Neural progenitor cell (in vitro differentiated cells): Measurements from ENCODE around the gene KRTAP21-1. TPM values are rescaled to one million over a fixed set of nuclear protein-coding genes. Genes with fewer than 3 reads are reported as not detected.

Experiments
- DNase-seq: peaks from one replicate; pipeline ENCODE4 v3.0.0-alpha.2; 2016; ENCODE audit warnings: low spot score
- H2AFZ ChIP-seq: fragments of 200-600 bp; sonication (generic); replicated peaks from 2 replicates; pipeline ENCODE4 v1.6.1; 2016; ENCODE audit warnings: antibody characterized with exemption
- H3F3A ChIP-seq: fragments of 200-600 bp; sonication (generic); 2 replicates; pipeline ENCODE4 v1.6.1; 2016; ENCODE audit warnings: antibody characterized with exemption, low read depth
- H3K27ac ChIP-seq: fragments of 200-600 bp; sonication (generic); 2 replicates; pipeline ENCODE4 v1.5.1; 2016; ENCODE audit warnings: mild to moderate bottlenecking
- H3K27me3 ChIP-seq: fragments of 200-600 bp; sonication (generic); 2 replicates; pipeline ENCODE4 v1.6.1; 2016; ENCODE audit warnings: mild to moderate bottlenecking, moderate library complexity
- H3K36me3 ChIP-seq: fragments of 200-600 bp; sonication (generic); 2 replicates; pipeline ENCODE4 v1.5.1; 2016
- H3K4me1 ChIP-seq: fragments of 200-600 bp; sonication (generic); 2 replicates; pipeline ENCODE4 v1.6.1; 2016; ENCODE audit warnings: mixed run types
- H3K4me2 ChIP-seq: fragments of 200-600 bp; sonication (generic); 2 replicates; pipeline ENCODE4 v1.6.1; 2016
- H3K4me3 ChIP-seq: fragments of 200-600 bp; sonication (generic); 2 replicates; pipeline ENCODE4 v1.5.1; 2016
- H3K79me2 ChIP-seq: fragments of 200-600 bp; sonication (generic); 2 replicates; pipeline ENCODE4 v1.6.1; 2016; ENCODE audit warnings: low read depth
- H3K9ac ChIP-seq: fragments of 200-600 bp; sonication (generic); 2 replicates; pipeline ENCODE4 v1.6.1; 2016
- H3K9me3 ChIP-seq: fragments of 200-600 bp; sonication (generic); 2 replicates; pipeline ENCODE4 v1.5.1; 2016; ENCODE audit warnings: low read depth
- H4K20me1 ChIP-seq: fragments of 200-600 bp; sonication (generic); 2 replicates; pipeline ENCODE4 v1.6.1; 2016; ENCODE audit warnings: low read depth
- H3K27ac Mint-ChIP-seq: 3 replicates; pipeline ENCODE4 v1.8.0; 2021; ENCODE audit warnings: mixed read lengths
- H3K27me3 Mint-ChIP-seq: 2 replicates; pipeline ENCODE4 v1.8.0; 2022; ENCODE audit warnings: low read depth, mild to moderate bottlenecking, inconsistent platforms, moderate library complexity, mixed read lengths; ENCODE audit not compliant: insufficient read depth
- H3K36me3 Mint-ChIP-seq: 3 replicates; pipeline ENCODE4 v1.8.0; 2021; ENCODE audit warnings: mixed read lengths
- H3K4me1 Mint-ChIP-seq: 3 replicates; pipeline ENCODE4 v1.8.0; 2021; ENCODE audit warnings: mixed read lengths
- H3K4me3 Mint-ChIP-seq: 3 replicates; pipeline ENCODE4 v1.8.0; 2021; ENCODE audit warnings: mild to moderate bottlenecking, moderate library complexity, mixed read lengths
- H3K9me3 Mint-ChIP-seq: 3 replicates; pipeline ENCODE4 v1.8.0; 2020; ENCODE audit warnings: mixed read lengths
- EZH2 ChIP-seq: fragments of 200-600 bp; sonication (generic); IDR thresholded peaks from 2 replicates; pipeline ENCODE4 v1.6.1; 2017; ENCODE audit warnings: antibody characterized with exemption, mild to moderate bottlenecking, moderate library complexity
- EZH2phosphoT487 ChIP-seq: fragments of 200-600 bp; sonication (generic); IDR thresholded peaks from 2 replicates; pipeline ENCODE4 v1.6.1; 2017; ENCODE audit warnings: antibody characterized with exemption
- total RNA-seq: library from RNA; depleted of rRNA; stranded (reverse); fragments of >200 nt; gene quantifications from 2 replicates; pipeline ENCODE4 v1.2.3, GENCODE V29; 2015; ENCODE audit warnings: low replicate concordance
- TF ChIP-seq, protein P1 (sequence below): fragments of 200-600 bp; sonication (generic); IDR thresholded peaks from 2 replicates; pipeline ENCODE4 v1.5.1; 2017; ENCODE audit warnings: antibody characterized with exemption, mild to moderate bottlenecking

The KRTAP21-1 gene
- total RNA-seq, 1 donor from 2014 or later, result not detected

GRCh38 chr21:30747159-30747558 lies 8.1 kb downstream of the KRTAP21-1 start, which contains the start of gene KRTAP21-2:
KRTAP21-2 (minus strand) TSS chr21:30747259; CDS start chr21:30747202, 57 bp downstream.
- Histone ChIP-seq H3K36me3 (no peaks in the 10 kb centered on the region), H3K27ac (no peak within 1 kb of the TSS), H3K9me3 (no peaks in the 10 kb centered on the region), H4K20me1 (no peaks in the 10 kb centered on the region), H3K4me3 (no peak within 1 kb of the TSS), H3F3A (no peaks in the 10 kb centered on the region), H3K4me2 (no peak within 1 kb of the TSS), H3K4me1 (no peaks in the 10 kb centered on the region), H3K9ac (no peak within 1 kb of the TSS), H2AFZ (no peak within 1 kb of the TSS), H3K27me3 (no peaks in the 10 kb centered on the region), H3K79me2 (no peaks in the 10 kb centered on the region)
- Mint-ChIP-seq H3K27me3 (no peaks in the 10 kb centered on the region), H3K36me3 (no peaks in the 10 kb centered on the region), H3K27ac (no peak within 1 kb of the TSS), H3K4me3 (no peak within 1 kb of the TSS), H3K9me3 (no peaks in the 10 kb centered on the region), H3K4me1 (no peaks in the 10 kb centered on the region)
- TF ChIP-seq, protein P1, sequence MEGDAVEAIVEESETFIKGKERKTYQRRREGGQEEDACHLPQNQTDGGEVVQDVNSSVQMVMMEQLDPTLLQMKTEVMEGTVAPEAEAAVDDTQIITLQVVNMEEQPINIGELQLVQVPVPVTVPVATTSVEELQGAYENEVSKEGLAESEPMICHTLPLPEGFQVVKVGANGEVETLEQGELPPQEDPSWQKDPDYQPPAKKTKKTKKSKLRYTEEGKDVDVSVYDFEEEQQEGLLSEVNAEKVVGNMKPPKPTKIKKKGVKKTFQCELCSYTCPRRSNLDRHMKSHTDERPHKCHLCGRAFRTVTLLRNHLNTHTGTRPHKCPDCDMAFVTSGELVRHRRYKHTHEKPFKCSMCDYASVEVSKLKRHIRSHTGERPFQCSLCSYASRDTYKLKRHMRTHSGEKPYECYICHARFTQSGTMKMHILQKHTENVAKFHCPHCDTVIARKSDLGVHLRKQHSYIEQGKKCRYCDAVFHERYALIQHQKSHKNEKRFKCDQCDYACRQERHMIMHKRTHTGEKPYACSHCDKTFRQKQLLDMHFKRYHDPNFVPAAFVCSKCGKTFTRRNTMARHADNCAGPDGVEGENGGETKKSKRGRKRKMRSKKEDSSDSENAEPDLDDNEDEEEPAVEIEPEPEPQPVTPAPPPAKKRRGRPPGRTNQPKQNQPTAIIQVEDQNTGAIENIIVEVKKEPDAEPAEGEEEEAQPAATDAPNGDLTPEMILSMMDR, result no peak
- no peak for TF ChIP-seq EZH2phosphoT487
- TF ChIP-seq EZH2, result no peak
- DNase-seq, result no peak

GRCh38 chr21:30740462-30740861 lies 14.8 kb downstream of the KRTAP21-1 start:
- Histone ChIP-seq H3K9me3 (peaks cover 5% of the 10 kb centered on the region), H3K4me3 (no peak overlapping the region), H2AFZ (no peak overlapping the region), H3K4me1 (no peaks in the 10 kb centered on the region), H3K36me3 (no peaks in the 10 kb centered on the region), H3K9ac (no peak overlapping the region), H3K27me3 (no peaks in the 10 kb centered on the region), H3K27ac (no peak overlapping the region), H3K4me2 (no peak overlapping the region), H3K79me2 (no peaks in the 10 kb centered on the region), H3F3A (no peaks in the 10 kb centered on the region), H4K20me1 (no peaks in the 10 kb centered on the region)
- Mint-ChIP-seq H3K27ac (no peak overlapping the region), H3K36me3 (no peaks in the 10 kb centered on the region), H3K4me3 (no peak overlapping the region), H3K4me1 (no peaks in the 10 kb centered on the region), H3K27me3 (no peaks in the 10 kb centered on the region), H3K9me3 (no peaks in the 10 kb centered on the region)
- DNase-seq, result no peak
- TF ChIP-seq EZH2phosphoT487, result no peak
- TF ChIP-seq, protein P1, result no peak
- no peak for TF ChIP-seq EZH2

GRCh38 chr21:30733026-30733425 lies 22.2 kb downstream of the KRTAP21-1 start:
- Histone ChIP-seq H3K9ac (no peak overlapping the region), H3K4me1 (no peaks in the 10 kb centered on the region), H3K27ac (no peak overlapping the region), H3K27me3 (no peaks in the 10 kb centered on the region), H3K36me3 (no peaks in the 10 kb centered on the region), H2AFZ (no peak overlapping the region), H3K9me3 (no peaks in the 10 kb centered on the region), H3F3A (no peaks in the 10 kb centered on the region), H3K4me2 (no peak overlapping the region), H4K20me1 (no peaks in the 10 kb centered on the region), H3K79me2 (no peaks in the 10 kb centered on the region), H3K4me3 (no peak overlapping the region)
- no peaks in the 10 kb centered on the region for H3K36me3 Mint-ChIP-seq
- DNase-seq, result no peak
- H3K27ac Mint-ChIP-seq, result no peak overlapping the region
- H3K9me3 Mint-ChIP-seq, result peaks cover 2% of the 10 kb centered on the region
- no peaks in the 10 kb centered on the region for H3K4me1 Mint-ChIP-seq
- TF ChIP-seq, protein P1, result no peak
- no peak for TF ChIP-seq EZH2
- no peak for TF ChIP-seq EZH2phosphoT487
- no peak overlapping the region for H3K4me3 Mint-ChIP-seq
- no peaks in the 10 kb centered on the region for H3K27me3 Mint-ChIP-seq
